Thoracic aorta (tissue), 2 donors: ENCODE measurements around the gene RDX. TPM values are rescaled to one million over a fixed set of nuclear protein-coding genes. Genes with fewer than 3 reads are reported as not detected.

ENCODE experiments used
- ATAC-seq: fragments of 150-250 bp; one replicate; pipeline ENCODE4 v1.8.0; 2017; ENCODE audit warnings: low read depth; ENCODE audit not compliant: insufficient number of reproducible peaks, low FRiP score
- DNase-seq: peaks from one replicate; pipeline ENCODE4 v3.0.0-alpha.2; 2020; ENCODE audit warnings: low spot score
- H3K27ac ChIP-seq, 2 donors: fragments of 200-600 bp; sonication (generic); 1 replicate in 1 of 2; 2 replicates in 1 of 2; pipeline ENCODE4 v1.5.1; 2016; ENCODE audit warnings: mild to moderate bottlenecking in 2 of 2, moderate library complexity in 2 of 2
- H3K27me3 ChIP-seq: fragments of 200-600 bp; sonication (generic); replicated peaks from 2 replicates; pipeline ENCODE4 v1.6.0; 2016; ENCODE audit warnings: mild to moderate bottlenecking; ENCODE audit not compliant: insufficient read depth
- H3K36me3 ChIP-seq: fragments of 200-600 bp; sonication (generic); one replicate; pipeline ENCODE4 v1.5.1; 2016
- H3K4me1 ChIP-seq, 2 donors: fragments of 200-600 bp; sonication (generic); 1 replicate in 1 of 2; 2 replicates in 1 of 2; pipeline versions ENCODE4 v1.5.1 to v1.6.0; 2016; ENCODE audit warnings: low read depth in 2 of 2, mild to moderate bottlenecking in 1 of 2; ENCODE audit not compliant: control insufficient read depth in 1 of 2
- H3K4me3 ChIP-seq: fragments of 200-600 bp; sonication (generic); 2 replicates; pipeline ENCODE4 v1.5.1; 2016; ENCODE audit warnings: mild to moderate bottlenecking
- H3K9me3 ChIP-seq: fragments of 200-600 bp; sonication (generic); 2 replicates; pipeline ENCODE4 v1.5.1; 2016
- total RNA-seq, 2 donors: library from RNA; depleted of rRNA; stranded (reverse); fragments of >200 nt; gene quantifications; one replicate each; pipeline versions ENCODE4 v1.1.0 to v1.2.3, GENCODE V29; 2016
- TF ChIP-seq, protein P1 (sequence below): fragments of 200-600 bp; sonication (generic); IDR thresholded peaks from one replicate; pipeline ENCODE4 v1.5.1; 2019; ENCODE audit warnings: antibody characterized with exemption

RDX gene
- total RNA-seq, 2 donors from 2014 or later = 54.4 to 86.8 TPM

GRCh38 chr11:110337570-110338193, 41.3 kb upstream of the RDX start:
- Histone ChIP-seq H3K36me3 (no peaks in the 10 kb centered on the region), H3K27me3 (no peaks in the 10 kb centered on the region), H3K27ac (no peak overlapping the region), H3K9me3 (no peaks in the 10 kb centered on the region), H3K4me1 (no peaks in the 10 kb centered on the region), H3K4me3 (no peak overlapping the region)
- ATAC-seq (no peak), DNase-seq (no peak)
- TF ChIP-seq, protein P1, sequence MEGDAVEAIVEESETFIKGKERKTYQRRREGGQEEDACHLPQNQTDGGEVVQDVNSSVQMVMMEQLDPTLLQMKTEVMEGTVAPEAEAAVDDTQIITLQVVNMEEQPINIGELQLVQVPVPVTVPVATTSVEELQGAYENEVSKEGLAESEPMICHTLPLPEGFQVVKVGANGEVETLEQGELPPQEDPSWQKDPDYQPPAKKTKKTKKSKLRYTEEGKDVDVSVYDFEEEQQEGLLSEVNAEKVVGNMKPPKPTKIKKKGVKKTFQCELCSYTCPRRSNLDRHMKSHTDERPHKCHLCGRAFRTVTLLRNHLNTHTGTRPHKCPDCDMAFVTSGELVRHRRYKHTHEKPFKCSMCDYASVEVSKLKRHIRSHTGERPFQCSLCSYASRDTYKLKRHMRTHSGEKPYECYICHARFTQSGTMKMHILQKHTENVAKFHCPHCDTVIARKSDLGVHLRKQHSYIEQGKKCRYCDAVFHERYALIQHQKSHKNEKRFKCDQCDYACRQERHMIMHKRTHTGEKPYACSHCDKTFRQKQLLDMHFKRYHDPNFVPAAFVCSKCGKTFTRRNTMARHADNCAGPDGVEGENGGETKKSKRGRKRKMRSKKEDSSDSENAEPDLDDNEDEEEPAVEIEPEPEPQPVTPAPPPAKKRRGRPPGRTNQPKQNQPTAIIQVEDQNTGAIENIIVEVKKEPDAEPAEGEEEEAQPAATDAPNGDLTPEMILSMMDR = no peak

- Histone ChIP-seq H3K27me3 (no peaks in the 10 kb centered on the region), H3K9me3 (no peaks in the 10 kb centered on the region), H3K36me3 (no peaks in the 10 kb centered on the region), H3K4me3 (no peak overlapping the region), H3K4me1 (no peaks in the 10 kb centered on the region), H3K27ac (no peak overlapping the region)
- TF ChIP-seq, protein P1 = no peak
- no peak for ATAC-seq
- no peak for DNase-seq
These were observed 39.6 kb upstream of the RDX start for GRCh38 chr11:110336054-110336453.

DNA sequence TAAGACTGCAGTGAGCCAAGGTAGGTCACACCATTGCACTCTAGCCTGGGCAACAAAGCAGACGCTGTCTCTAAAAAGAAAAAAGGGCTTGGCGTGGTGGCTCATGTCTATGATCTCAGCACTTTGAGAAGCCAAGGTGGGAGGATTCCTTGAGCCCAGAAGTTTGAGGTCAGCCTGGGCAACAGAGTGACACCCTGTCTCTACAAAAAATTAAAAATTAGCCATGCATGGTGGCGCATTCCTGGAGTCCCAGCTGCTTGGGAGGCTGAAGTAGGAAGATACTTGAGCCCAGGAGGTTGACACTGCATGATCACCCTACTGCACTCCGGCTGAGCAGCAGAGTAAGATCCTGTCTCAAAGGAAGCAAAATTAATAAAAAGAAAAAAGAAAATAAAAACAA, 38.9 kb upstream of the RDX start:
- Histone ChIP-seq H3K27ac (no peak overlapping the region), H3K4me3 (no peak overlapping the region), H3K27me3 (no peaks in the 10 kb centered on the region), H3K4me1 (no peaks in the 10 kb centered on the region), H3K9me3 (no peaks in the 10 kb centered on the region), H3K36me3 (no peaks in the 10 kb centered on the region)
- DNase-seq (no peak), ATAC-seq (no peak)
- TF ChIP-seq, protein P1 = no peak

- no peak overlapping the region for H3K4me3 ChIP-seq
These were observed 35.2 kb upstream of the RDX start for GRCh38 chr11:110331626-110332025.

DNA sequence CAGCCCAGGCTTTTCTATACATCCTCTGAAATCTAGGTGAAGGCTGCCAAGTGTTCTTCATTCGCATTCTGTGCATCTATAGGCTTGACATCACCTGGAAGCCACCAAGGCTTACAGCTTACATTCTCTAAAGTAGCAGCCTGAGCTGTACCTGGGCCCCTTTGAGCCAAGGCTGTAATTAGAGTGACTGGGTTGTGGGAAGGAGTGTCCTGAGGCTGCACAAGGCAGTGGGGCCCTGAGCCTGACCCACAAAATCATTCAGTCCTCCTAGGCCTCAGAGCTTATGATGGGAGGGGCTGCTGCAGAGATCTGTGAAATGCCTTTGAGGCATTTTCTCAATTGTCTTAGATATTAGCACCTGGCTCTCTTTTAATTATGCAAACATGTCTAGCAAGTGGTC, 33.0 kb upstream of the RDX start:
- Histone ChIP-seq H3K4me1 (no peaks in the 10 kb centered on the region), H3K4me3 (no peak overlapping the region), H3K27me3 (no peaks in the 10 kb centered on the region), H3K9me3 (no peaks in the 10 kb centered on the region), H3K36me3 (no peaks in the 10 kb centered on the region), H3K27ac (no peak overlapping the region)
- TF ChIP-seq, protein P1 = no peak
- DNase-seq (no peak), ATAC-seq (no peak)

More at GRCh38 chr11:110331626-110332025, 35.2 kb upstream of the RDX start:
- no peak overlapping the region for H3K27ac ChIP-seq
- ATAC-seq (no peak), DNase-seq (no peak)
- H3K9me3 ChIP-seq = no peaks in the 10 kb centered on the region
- no peaks in the 10 kb centered on the region for H3K27me3 ChIP-seq
- TF ChIP-seq, protein P1 = no peak
- no peaks in the 10 kb centered on the region for H3K36me3 ChIP-seq
- no peaks in the 10 kb centered on the region for H3K4me1 ChIP-seq
